HepG2 (cell line): Measurements from ENCODE around the gene NALCN. TPM values are rescaled to one million over a fixed set of nuclear protein-coding genes. Genes with fewer than 3 reads are reported as not detected.

Source experiments
- ATAC-seq: fragments of 200-7000 bp; cut with Tn5 transposase; 3 replicates; pipeline ENCODE4 v1.9.1; 2020; ENCODE audit warnings: mild to moderate bottlenecking, moderate library complexity
- BruUV-seq: library from RNA; stranded (reverse); fragments of 400-500 nt; replicated peaks from 2 replicates; lab custom pipeline; 2021; lab: Mats Ljungman, UMichigan
- CTCF ChIA-PET: fragments of 300-600 bp; formaldehyde crosslinking; extraction: SDS; loops from one replicate; lab custom pipeline; 2021; ENCODE audit warnings: low total read pairs, inconsistent platforms, low intra/inter-chr PET ratio; lab: Yijun Ruan, JAX
- POLR2A ChIA-PET: fragments of 350-600 bp; sonication (Branson Sonifier 250); formaldehyde crosslinking; loops from one replicate; lab custom pipeline; 2020; ENCODE audit warnings: antibody characterized with exemption, inconsistent platforms; lab: Yijun Ruan, JAX
- DNase-seq: peaks from one replicate; pipeline ENCODE4 v3.0.0-alpha.2; 2015; ENCODE audit warnings: low spot score
- FAIRE-seq: peaks from 3 replicates; lab custom pipeline; 2011; peaks lifted over from hg19 to GRCh38; lab: Jason Lieb, UNC
- H2AFZ ChIP-seq: one replicate; pipeline ENCODE4 v1.6.1; 2011; ENCODE audit warnings: low read length, inconsistent platforms
- H3K27ac ChIP-seq: fragments of 300-600 bp; 3 replicates; pipeline ENCODE4 v1.8.0; 2011; ENCODE audit warnings: mixed run types, mild to moderate bottlenecking, mixed read lengths, low read length, inconsistent platforms; ENCODE audit not compliant: insufficient read depth; ENCODE audit errors: extremely low read length
- H3K27me3 ChIP-seq, 2 experiments: fragments of 200-600 bp in 1 of 2; 2 replicates in 1 of 2; 3 replicates in 1 of 2; pipeline versions ENCODE4 v1.6.0 to v1.8.0; 2011; ENCODE audit warnings: low read length in 2 of 2, mild to moderate bottlenecking in 2 of 2, moderate library complexity in 2 of 2, inconsistent platforms in 1 of 2; ENCODE audit not compliant: insufficient read depth in 2 of 2, control insufficient read depth in 1 of 2
- H3K36me3 ChIP-seq, 2 experiments: fragments of 200-600 bp in 1 of 2; replicated peaks in 1 of 2; 2 replicates in 1 of 2; 3 replicates in 1 of 2; pipeline versions ENCODE4 v1.5.1 to v1.8.0; 2011; ENCODE audit warnings: low read length in 2 of 2, inconsistent platforms in 1 of 2; ENCODE audit not compliant: insufficient read depth in 2 of 2, control insufficient read depth in 1 of 2
- H3K4me1 ChIP-seq: 2 replicates; pipeline ENCODE4 v1.5.1; 2012; ENCODE audit warnings: low read length, inconsistent platforms; ENCODE audit not compliant: insufficient read depth
- H3K4me2 ChIP-seq: 2 replicates; pipeline ENCODE4 v1.6.0; 2011; ENCODE audit warnings: low read depth, low read length, inconsistent platforms
- H3K4me3 ChIP-seq, 3 experiments: fragments of 200-600 bp in 1 of 3; sonication (generic), shearing (Covaris generic) in 1 of 3; replicated peaks in 1 of 3; 2 replicates each; pipeline ENCODE4 v1.5.1; 2011 to 2016; ENCODE audit warnings: low read length in 3 of 3, inconsistent platforms in 2 of 3, low read depth in 2 of 3, mild to moderate bottlenecking in 2 of 3, control low read depth in 1 of 3, mixed read lengths in 1 of 3; ENCODE audit not compliant: insufficient read depth in 1 of 3
- H3K79me2 ChIP-seq: one replicate; pipeline ENCODE4 v1.6.1; 2011; ENCODE audit warnings: low read length, inconsistent platforms; ENCODE audit not compliant: insufficient read depth
- H3K9ac ChIP-seq: 2 replicates; pipeline ENCODE4 v1.6.0; 2011; ENCODE audit warnings: mild to moderate bottlenecking, low read depth, low read length, inconsistent platforms; ENCODE audit not compliant: insufficient read depth
- H3K9me3 ChIP-seq: 2 replicates; pipeline ENCODE4 v1.5.1; 2012; ENCODE audit warnings: mild to moderate bottlenecking, low read length
- H4K20me1 ChIP-seq: 2 replicates; pipeline ENCODE4 v1.6.0; 2011; ENCODE audit warnings: inconsistent platforms, mild to moderate bottlenecking, low read length, moderate library complexity; ENCODE audit not compliant: insufficient read depth
- BRF2 ChIP-seq: sonication (generic); formaldehyde crosslinking; IDR thresholded peaks from 2 replicates; pipeline ENCODE4 v1.8.1; 2022; ENCODE audit warnings: mild to moderate bottlenecking, missing genetic modification reagents
- GPN1 ChIP-seq: sonication (generic); formaldehyde crosslinking; IDR thresholded peaks from 2 replicates; pipeline ENCODE4 v1.5.1; 2020; ENCODE audit warnings: missing genetic modification reagents, borderline replicate concordance
- ISL2 ChIP-seq: sonication (generic); formaldehyde crosslinking; IDR thresholded peaks from 2 replicates; pipeline ENCODE4 v1.5.0; 2020; ENCODE audit warnings: missing genetic modification reagents
- KDM6A ChIP-seq: IDR thresholded peaks from 2 replicates; pipeline ENCODE4 v1.6.1; 2016; ENCODE audit warnings: low read depth
- MAFK ChIP-seq, 2 experiments: IDR thresholded peaks in 1 of 2; conservative IDR thresholded peaks in 1 of 2; 2 replicates each; pipeline ENCODE4 v1.6.1; 2011; ENCODE audit warnings: improper control_type of control experiment in 2 of 2, low read length in 2 of 2
- NAIF1 ChIP-seq: sonication (generic); formaldehyde crosslinking; IDR thresholded peaks from 2 replicates; pipeline ENCODE4 v1.5.0; 2020; ENCODE audit warnings: mild to moderate bottlenecking, missing genetic modification reagents, borderline replicate concordance
- POLR2G ChIP-seq: fragments of 200-400 bp; formaldehyde crosslinking; IDR thresholded peaks from 2 replicates; pipeline ENCODE4 v1.6.1; 2018; ENCODE audit warnings: mild to moderate bottlenecking, low read depth, low read length, moderate library complexity
- REST ChIP-seq, 2 experiments: IDR thresholded peaks; 2 replicates each; pipeline ENCODE4 v1.6.1; 2011 to 2012; ENCODE audit warnings: low read length in 2 of 2, borderline replicate concordance in 1 of 2, low read depth in 1 of 2, mild to moderate bottlenecking in 1 of 2, moderate library complexity in 1 of 2
- SRSF4 ChIP-seq: fragments of 200-400 bp; formaldehyde crosslinking; IDR thresholded peaks from one replicate; pipeline ENCODE4 v1.6.1; 2018; ENCODE audit warnings: mild to moderate bottlenecking, low read depth, low read length, moderate library complexity; ENCODE audit not compliant: poor library complexity, severe bottlenecking
- TRAFD1 ChIP-seq: sonication (generic); formaldehyde crosslinking; IDR thresholded peaks from 2 replicates; pipeline ENCODE4 v1.5.1; 2020; ENCODE audit warnings: missing genetic modification reagents, mild to moderate bottlenecking, borderline replicate concordance
- ZFP36L2 ChIP-seq: sonication (generic); formaldehyde crosslinking; IDR thresholded peaks from 2 replicates; pipeline ENCODE4 v1.4.0; 2020; ENCODE audit warnings: missing genetic modification reagents
- ZNF136 ChIP-seq: sonication (generic); formaldehyde crosslinking; IDR thresholded peaks from 2 replicates; pipeline ENCODE4 v1.8.1; 2022; ENCODE audit warnings: low read depth, mild to moderate bottlenecking, moderate library complexity, missing genetic modification reagents
- ZNF232 ChIP-seq: sonication (generic); formaldehyde crosslinking; IDR thresholded peaks from 2 replicates; pipeline ENCODE4 v1.4.0; 2020; ENCODE audit warnings: missing genetic modification reagents, borderline replicate concordance
- ZNF44 ChIP-seq: sonication (generic); formaldehyde crosslinking; IDR thresholded peaks from 2 replicates; pipeline ENCODE4 v1.5.1; 2020; ENCODE audit warnings: mild to moderate bottlenecking, missing genetic modification reagents
- ZNF577 ChIP-seq: sonication (generic); formaldehyde crosslinking; IDR thresholded peaks from 2 replicates; pipeline ENCODE4 v1.4.0; 2020; ENCODE audit warnings: mild to moderate bottlenecking, low read depth, missing genetic modification reagents, borderline replicate concordance
- ZNF883 ChIP-seq: sonication (generic); formaldehyde crosslinking; IDR thresholded peaks from 2 replicates; pipeline ENCODE4 v1.5.1; 2020; ENCODE audit warnings: mild to moderate bottlenecking, missing genetic modification reagents; ENCODE audit errors: not compliant biosample characterization
- ZSCAN29 ChIP-seq: sonication (generic); formaldehyde crosslinking; conservative IDR thresholded peaks from 2 replicates; pipeline ENCODE4 v1.4.0; 2020; ENCODE audit warnings: mild to moderate bottlenecking, missing genetic modification reagents
- ZSCAN5A ChIP-seq: sonication (generic); formaldehyde crosslinking; IDR thresholded peaks from 2 replicates; pipeline ENCODE4 v1.8.0; 2022; ENCODE audit warnings: mild to moderate bottlenecking, missing genetic modification reagents, borderline replicate concordance
- WGBS: methylation state at CpG from one replicate; pipeline ENCODE4 v1.1.6; 2017; ENCODE audit warnings: low lambda C conversion rate; 5-methylcytosine and 5-hydroxymethylcytosine counted together
- in situ Hi-C: cut with HindIII; loops from 2 replicates; pipeline ENCODE4 v1.10.0; 2017; ENCODE audit warnings: low pct_unique_long_range_greater_than_20kb; ENCODE audit not compliant: extremely low pct_ligation_motif_present
- intact Hi-C: fragments of 100-400 bp; cut with micrococcal nuclease; formaldehyde crosslinking; loops from one replicate; pipeline ENCODE4 v1.10.0; 2022; ENCODE audit not compliant: unreplicated experiment
- polyA plus RNA-seq, 8 experiments: library from polyadenylated mRNA; depleted of rRNA in 3 of 8; stranded (reverse) in 7 of 8; unstranded in 1 of 8; fragments of >200 nt; fragmentation: Illumina TruSeq in 4 of 8; extraction: Trizol in 4 of 8; gene quantifications; 2 replicates each; pipeline versions ENCODE4 v1.2.1 to v1.2.3, GENCODE V29; 2011 to 2016; ENCODE audit warnings: low read depth in 4 of 8, missing spikeins in 1 of 8, mixed read lengths in 1 of 8; ENCODE audit not compliant: insufficient read depth in 1 of 8
- total RNA-seq, 5 experiments: library from RNA; depleted of rRNA; stranded (reverse); fragments of >200 nt; fragmentation: Illumina TruSeq; extraction: Trizol; gene quantifications; 2 replicates each; pipeline ENCODE4 v1.2.3, GENCODE V29; 2016; ENCODE audit warnings: low read depth in 1 of 5

NALCN gene
- total and polyA plus RNA-seq, 2 of the 13 experiments (the other 11 are each of a cell fraction or from before 2014, with no cell fraction given) = not detected

- BruUV-seq = no TSS peak
- ChIA-PET CTCF (no interaction called here), POLR2A (no interaction called here)
- in situ Hi-C loops = no loop called here
- H3K36me3 ChIP-seq = no peaks in the 10 kb centered on the region
- 3% methylated on average over 4 of the region's 4 CpGs for WGBS
- H3K9ac ChIP-seq = no peak overlapping the region
- H3K27me3 ChIP-seq = no peaks in the 10 kb centered on the region
- H3K4me1 ChIP-seq = no peaks in the 10 kb centered on the region
- no peak for ATAC-seq
- H3K27ac ChIP-seq = no peak overlapping the region
- FAIRE-seq = no peak
- H2AFZ ChIP-seq = no peak overlapping the region
- no peak overlapping the region for H3K4me2 ChIP-seq
- H3K4me3 ChIP-seq = no peak overlapping the region
- intact Hi-C loops = no loop called here
- no peaks in the 10 kb centered on the region for H4K20me1 ChIP-seq
- no peak for DNase-seq
- H3K79me2 ChIP-seq = no peaks in the 10 kb centered on the region
- no peaks in the 10 kb centered on the region for H3K9me3 ChIP-seq
- no peak for TF ChIP-seq REST (IDR thresholded peaks at IDR 0.05; ENCODE audit: borderline replicate concordance in 1 of 2, low read depth in 1 of 2, low read length in 2 of 2)
- TF ChIP-seq ZNF883 (CRISPR knock-in tag) = no peak
- no peak for TF ChIP-seq BRF2 (CRISPR knock-in tag)
- no peak for TF ChIP-seq KDM6A
- TF ChIP-seq ZSCAN29 (CRISPR knock-in tag) = no peak
- no peak for TF ChIP-seq MAFK (conservative IDR thresholded peaks at IDR 0.05 in 1 of 2, IDR thresholded peaks at IDR 0.05 in 1 of 2; ENCODE audit: low read length in 2 of 2)
- no peak for TF ChIP-seq ISL2 (CRISPR knock-in tag)
- no peak for TF ChIP-seq TRAFD1 (CRISPR knock-in tag)
- no peak for TF ChIP-seq ZFP36L2 (CRISPR knock-in tag)
- TF ChIP-seq ZNF136 = no peak
- no peak for TF ChIP-seq ZNF577 (CRISPR knock-in tag)
- TF ChIP-seq SRSF4 = no peak
- no peak for TF ChIP-seq NAIF1 (CRISPR knock-in tag)
- no peak for TF ChIP-seq ZNF232
- no peak for TF ChIP-seq ZSCAN5A (CRISPR knock-in tag)
- no peak for TF ChIP-seq ZNF44 (CRISPR knock-in tag)
- TF ChIP-seq GPN1 (CRISPR knock-in tag) = no peak
- no peak for TF ChIP-seq POLR2G
Measured at GRCh38 chr13:101346161-101346560, 70.1 kb downstream of the NALCN start.
